Nephron progenitor cell (in vitro differentiated cells): ENCODE data around the gene PPME1.

Source experiments
- DNase-seq: peaks from one replicate; pipeline ENCODE4 v3.0.0; 2021
- H3K27ac Mint-ChIP-seq: 2 replicates; pipeline ENCODE4 v1.8.0; 2021; ENCODE audit warnings: mild to moderate bottlenecking, moderate library complexity, mixed read lengths
- H3K27me3 Mint-ChIP-seq: 2 replicates; pipeline ENCODE4 v1.8.0; 2021; ENCODE audit warnings: mild to moderate bottlenecking, low read depth, mixed read lengths; ENCODE audit not compliant: poor library complexity
- H3K36me3 Mint-ChIP-seq: 2 replicates; pipeline ENCODE4 v1.8.0; 2021; ENCODE audit warnings: low read depth, mixed read lengths
- H3K4me1 Mint-ChIP-seq: 2 replicates; pipeline ENCODE4 v1.8.0; 2021; ENCODE audit warnings: mixed read lengths
- H3K4me3 Mint-ChIP-seq: 2 replicates; pipeline ENCODE4 v1.8.0; 2021; ENCODE audit warnings: mild to moderate bottlenecking, moderate library complexity, mixed read lengths
- H3K9me3 Mint-ChIP-seq: 2 replicates; pipeline ENCODE4 v1.8.0; 2021; ENCODE audit warnings: mild to moderate bottlenecking, moderate library complexity, mixed read lengths
- CTCF ChIP-seq: fragments of 200-600 bp; sonication (generic); IDR thresholded peaks from 2 replicates; pipeline ENCODE4 v1.5.0; 2021; ENCODE audit warnings: antibody characterized with exemption

The PPME1 gene

GRCh38 chr11:74237541-74237940 is 66.5 kb downstream of the PPME1 start:
- H3K27me3 Mint-ChIP-seq = peaks cover 4% of the 10 kb centered on the region
- TF ChIP-seq CTCF = no peak
- H3K27ac Mint-ChIP-seq = no peak overlapping the region
- no peak overlapping the region for H3K4me3 Mint-ChIP-seq
- H3K4me1 Mint-ChIP-seq = no peaks in the 10 kb centered on the region
- no peaks in the 10 kb centered on the region for H3K9me3 Mint-ChIP-seq
- no peak for DNase-seq
- peaks cover 38% of the 10 kb centered on the region for H3K36me3 Mint-ChIP-seq

- Mint-ChIP-seq H3K27me3 (peaks cover 4% of the 10 kb centered on the region), H3K27ac (no peak overlapping the region), H3K4me3 (no peak overlapping the region), H3K36me3 (peaks cover 40% of the 10 kb centered on the region), H3K9me3 (no peaks in the 10 kb centered on the region), H3K4me1 (no peaks in the 10 kb centered on the region)
- TF ChIP-seq CTCF = no peak
- no peak for DNase-seq
Measured at GRCh38 chr11:74238243-74238642, 67.2 kb downstream of the PPME1 start.

GRCh38 chr11:74248469-74248868 is 77.4 kb downstream of the PPME1 start:
- Mint-ChIP-seq H3K36me3 (peaks cover 52% of the 10 kb centered on the region), H3K4me3 (no peak overlapping the region), H3K27me3 (no peaks in the 10 kb centered on the region), H3K27ac (no peak overlapping the region), H3K4me1 (no peaks in the 10 kb centered on the region), H3K9me3 (no peaks in the 10 kb centered on the region)
- DNase-seq = no peak
- no peak for TF ChIP-seq CTCF

GRCh38 chr11:74249496-74249895 is 78.4 kb downstream of the PPME1 start:
- DNase-seq = no peak
- no peaks in the 10 kb centered on the region for H3K27me3 Mint-ChIP-seq
- no peak overlapping the region for H3K27ac Mint-ChIP-seq

GRCh38 chr11:74253361-74253760 is 82.3 kb downstream of the PPME1 start:
- Mint-ChIP-seq H3K36me3 (peaks cover 29% of the 10 kb centered on the region), H3K27ac (peak overlapping the region; percentile 67), H3K27me3 (no peaks in the 10 kb centered on the region), H3K9me3 (no peaks in the 10 kb centered on the region), H3K4me3 (no peak overlapping the region), H3K4me1 (peaks cover 13% of the 10 kb centered on the region)
- no peak for TF ChIP-seq CTCF
- no peak for DNase-seq

More at GRCh38 chr11:74249496-74249895, 78.4 kb downstream of the PPME1 start:
- H3K9me3 Mint-ChIP-seq = no peaks in the 10 kb centered on the region
- H3K4me1 Mint-ChIP-seq = no peaks in the 10 kb centered on the region
- peaks cover 52% of the 10 kb centered on the region for H3K36me3 Mint-ChIP-seq
- H3K4me3 Mint-ChIP-seq = no peak overlapping the region
- no peak for TF ChIP-seq CTCF

GRCh38 chr11:74255741-74256375 is 84.8 kb downstream of the PPME1 start:
- H3K27ac Mint-ChIP-seq = no peak overlapping the region
- H3K4me1 Mint-ChIP-seq = peaks cover 14% of the 10 kb centered on the region
- peaks cover under 1% of the 10 kb centered on the region for H3K27me3 Mint-ChIP-seq
- TF ChIP-seq CTCF = peak; percentile 94
- no peaks in the 10 kb centered on the region for H3K9me3 Mint-ChIP-seq
- H3K4me3 Mint-ChIP-seq = no peak overlapping the region
- peaks cover 19% of the 10 kb centered on the region for H3K36me3 Mint-ChIP-seq
- DNase-seq = peak; percentile 47
